ENCODE data around the gene TM6SF1. TPM values are rescaled to one million over a fixed set of nuclear protein-coding genes. Genes with fewer than 3 reads are reported as not detected.

The TM6SF1 gene
- total RNA-seq, 4 donors from 2014 or later: 7.1 to 49.1 (median 13.7) TPM

GRCh38 chr15:83115410-83115809 lies 8.0 kb downstream of the TM6SF1 start:
- H3K36me3 ChIP-seq: peaks cover 0 to 25% of the 10 kb centered on the region in 2 donors
- H3K27ac ChIP-seq: no peak overlapping the region
- no peak overlapping the region for H3K4me3 ChIP-seq
- TF ChIP-seq POLR2A (IDR thresholded peaks at IDR 0.05): no peak
- TF ChIP-seq, protein P1, sequence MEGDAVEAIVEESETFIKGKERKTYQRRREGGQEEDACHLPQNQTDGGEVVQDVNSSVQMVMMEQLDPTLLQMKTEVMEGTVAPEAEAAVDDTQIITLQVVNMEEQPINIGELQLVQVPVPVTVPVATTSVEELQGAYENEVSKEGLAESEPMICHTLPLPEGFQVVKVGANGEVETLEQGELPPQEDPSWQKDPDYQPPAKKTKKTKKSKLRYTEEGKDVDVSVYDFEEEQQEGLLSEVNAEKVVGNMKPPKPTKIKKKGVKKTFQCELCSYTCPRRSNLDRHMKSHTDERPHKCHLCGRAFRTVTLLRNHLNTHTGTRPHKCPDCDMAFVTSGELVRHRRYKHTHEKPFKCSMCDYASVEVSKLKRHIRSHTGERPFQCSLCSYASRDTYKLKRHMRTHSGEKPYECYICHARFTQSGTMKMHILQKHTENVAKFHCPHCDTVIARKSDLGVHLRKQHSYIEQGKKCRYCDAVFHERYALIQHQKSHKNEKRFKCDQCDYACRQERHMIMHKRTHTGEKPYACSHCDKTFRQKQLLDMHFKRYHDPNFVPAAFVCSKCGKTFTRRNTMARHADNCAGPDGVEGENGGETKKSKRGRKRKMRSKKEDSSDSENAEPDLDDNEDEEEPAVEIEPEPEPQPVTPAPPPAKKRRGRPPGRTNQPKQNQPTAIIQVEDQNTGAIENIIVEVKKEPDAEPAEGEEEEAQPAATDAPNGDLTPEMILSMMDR (IDR thresholded peaks at IDR 0.05 in 4 of 5, conservative IDR thresholded peaks at IDR 0.05 in 1 of 5): no peak
- no peak for ATAC-seq
- H3K4me1 ChIP-seq: peaks cover 16 to 17% of the 10 kb centered on the region in 2 donors
- DNase-seq: no peak
- intact Hi-C loops (cut with DNase I; ENCODE audit: low total_unique reads) (no loop called here), in situ Hi-C loops (cut with MboI; ENCODE audit: low sequenced_read_pairs in 4 of 4) (loop anchor here in 2 of 4 donors (10.0 to 25.0 kb wide), 2 partner anchors 111 to 578 kb away; partner anchors contain the start of gene RPS17 (in 1 of the 2))
- H3K27me3 ChIP-seq: no peaks in the 10 kb centered on the region
- no peaks in the 10 kb centered on the region for H3K9me3 ChIP-seq

DNA sequence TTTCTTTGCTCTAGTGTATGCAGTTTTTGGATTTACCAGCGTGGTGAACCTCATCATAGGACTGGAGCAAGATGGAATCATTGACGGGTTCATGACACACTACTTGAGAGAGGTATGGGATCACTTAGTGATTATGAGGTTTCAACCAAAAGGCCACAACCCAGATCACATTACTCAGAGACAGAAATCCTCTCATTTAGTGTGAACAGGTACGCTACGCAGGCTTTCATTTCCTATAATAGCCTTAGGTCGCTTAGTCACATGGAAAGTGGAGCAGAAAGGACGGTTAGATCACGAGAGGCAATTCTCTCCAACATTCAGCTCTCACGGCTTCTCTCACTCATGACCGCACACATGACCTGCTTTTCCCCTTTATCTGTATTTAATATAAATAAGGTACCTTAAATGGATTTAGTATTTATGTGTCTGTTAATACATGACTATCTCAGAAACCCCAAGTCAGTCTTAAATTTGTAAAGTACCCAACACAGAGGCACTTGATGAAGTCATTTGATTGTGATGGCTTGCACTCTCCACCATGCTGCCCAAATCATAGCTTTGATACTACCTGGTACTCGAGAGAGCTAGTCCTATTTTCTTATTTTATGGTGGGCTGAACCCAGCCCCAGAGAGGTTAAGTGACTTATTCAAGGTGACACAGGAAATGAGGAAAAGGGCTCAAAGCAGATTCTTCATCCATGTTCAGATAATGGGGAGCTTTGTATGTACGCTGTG lies 8.6 kb downstream of the TM6SF1 start:
- Histone ChIP-seq H3K4me3 (no peak overlapping the region), H3K4me1 (peaks cover 16 to 17% of the 10 kb centered on the region in 2 donors), H3K27ac (no peak overlapping the region), H3K9me3 (no peaks in the 10 kb centered on the region), H3K27me3 (no peaks in the 10 kb centered on the region), H3K36me3 (peaks cover 0 to 25% of the 10 kb centered on the region in 2 donors)
- TF ChIP-seq POLR2A (IDR thresholded peaks at IDR 0.05): no peak
- TF ChIP-seq, protein P1 (IDR thresholded peaks at IDR 0.05 in 4 of 5, conservative IDR thresholded peaks at IDR 0.05 in 1 of 5): no peak
- intact Hi-C loops (cut with DNase I; ENCODE audit: low total_unique reads) (no loop called here), in situ Hi-C loops (cut with MboI; ENCODE audit: low sequenced_read_pairs in 4 of 4) (loop anchor here in 2 of 4 donors (10.0 to 25.0 kb wide), 2 partner anchors 111 to 579 kb away; partner anchors contain the start of gene RPS17 (in 1 of the 2))
- DNase-seq (no peak), ATAC-seq (no peak)

DNA sequence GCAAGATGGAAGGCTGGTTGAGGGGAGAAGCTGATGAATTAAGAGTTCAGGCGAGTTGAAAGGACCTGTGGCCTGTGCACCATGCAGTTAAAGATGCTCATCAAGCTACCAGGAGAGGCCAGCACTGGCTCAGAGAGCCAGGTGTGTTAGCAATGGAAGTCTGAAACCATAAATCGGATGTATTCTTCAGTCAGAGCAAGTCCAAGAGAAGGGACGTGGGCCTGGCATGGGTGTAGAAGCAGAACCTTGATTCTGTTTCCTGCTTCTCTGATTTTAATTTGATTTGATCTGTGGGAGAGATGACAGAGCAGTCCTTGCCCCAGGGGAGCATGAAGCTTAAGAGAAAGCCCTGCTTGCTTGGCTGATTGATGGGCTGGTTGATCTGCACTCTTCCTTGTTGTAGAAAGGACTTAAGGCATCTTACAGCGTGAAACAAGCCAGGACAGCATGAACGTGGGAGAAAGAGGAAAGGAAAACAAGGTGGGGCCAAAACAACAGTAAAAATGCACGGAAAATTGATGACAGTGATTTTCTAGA lies 10.9 kb downstream of the TM6SF1 start:
- ATAC-seq (no peak), DNase-seq (no peak)
- TF ChIP-seq POLR2A (IDR thresholded peaks at IDR 0.05): no peak
- TF ChIP-seq, protein P1 (IDR thresholded peaks at IDR 0.05 in 4 of 5, conservative IDR thresholded peaks at IDR 0.05 in 1 of 5): no peak
- H3K27me3 ChIP-seq: no peaks in the 10 kb centered on the region
- peaks cover 2 to 3% of the 10 kb centered on the region in 2 donors for H3K4me1 ChIP-seq
- no peak overlapping the region for H3K4me3 ChIP-seq
- peaks cover 0 to 43% of the 10 kb centered on the region in 2 donors for H3K36me3 ChIP-seq
- intact Hi-C loops (cut with DNase I; ENCODE audit: low total_unique reads) (no loop called here), in situ Hi-C loops (cut with MboI; ENCODE audit: low sequenced_read_pairs in 4 of 4) (loop anchor here in 2 of 4 donors (10.0 to 25.0 kb wide), 2 partner anchors 114 to 581 kb away; partner anchors contain the start of gene RPS17 (in 1 of the 2))
- no peak overlapping the region for H3K27ac ChIP-seq
- no peaks in the 10 kb centered on the region for H3K9me3 ChIP-seq

- no peaks in the 10 kb centered on the region for H3K9me3 ChIP-seq
- intact Hi-C loops (cut with DNase I; ENCODE audit: low total_unique reads): no loop called here
- no peak for DNase-seq
- no peaks in the 10 kb centered on the region for H3K4me1 ChIP-seq
- TF ChIP-seq POLR2A (IDR thresholded peaks at IDR 0.05): no peak
- TF ChIP-seq, protein P1 (IDR thresholded peaks at IDR 0.05 in 4 of 5, conservative IDR thresholded peaks at IDR 0.05 in 1 of 5): no peak
- no peaks in the 10 kb centered on the region for H3K27me3 ChIP-seq
- no peak overlapping the region for H3K4me3 ChIP-seq
- in situ Hi-C loops (cut with MboI; ENCODE audit: low sequenced_read_pairs in 4 of 4): loop anchor here in 2 of 4 donors (10.0 to 25.0 kb wide), 2 partner anchors 114 to 582 kb away; partner anchors contain the start of gene RPS17 (in 1 of the 2)
- no peak overlapping the region for H3K27ac ChIP-seq
- H3K36me3 ChIP-seq: peaks cover 0 to 47% of the 10 kb centered on the region in 2 donors
- ATAC-seq: no peak
Measured at GRCh38 chr15:83118968-83119367, 11.5 kb downstream of the TM6SF1 start.

Data from gastrocnemius medialis (tissue), 4 donors.